ENCODE measurements around the gene NFKB1. TPM values are rescaled to one million over a fixed set of nuclear protein-coding genes. Genes with fewer than 3 reads are reported as not detected.

Gene NFKB1
- polyA plus RNA-seq, 2 of the 4 experiments (the other 2 are of a cell fraction), result 15.2 to 18.3 TPM

DNA sequence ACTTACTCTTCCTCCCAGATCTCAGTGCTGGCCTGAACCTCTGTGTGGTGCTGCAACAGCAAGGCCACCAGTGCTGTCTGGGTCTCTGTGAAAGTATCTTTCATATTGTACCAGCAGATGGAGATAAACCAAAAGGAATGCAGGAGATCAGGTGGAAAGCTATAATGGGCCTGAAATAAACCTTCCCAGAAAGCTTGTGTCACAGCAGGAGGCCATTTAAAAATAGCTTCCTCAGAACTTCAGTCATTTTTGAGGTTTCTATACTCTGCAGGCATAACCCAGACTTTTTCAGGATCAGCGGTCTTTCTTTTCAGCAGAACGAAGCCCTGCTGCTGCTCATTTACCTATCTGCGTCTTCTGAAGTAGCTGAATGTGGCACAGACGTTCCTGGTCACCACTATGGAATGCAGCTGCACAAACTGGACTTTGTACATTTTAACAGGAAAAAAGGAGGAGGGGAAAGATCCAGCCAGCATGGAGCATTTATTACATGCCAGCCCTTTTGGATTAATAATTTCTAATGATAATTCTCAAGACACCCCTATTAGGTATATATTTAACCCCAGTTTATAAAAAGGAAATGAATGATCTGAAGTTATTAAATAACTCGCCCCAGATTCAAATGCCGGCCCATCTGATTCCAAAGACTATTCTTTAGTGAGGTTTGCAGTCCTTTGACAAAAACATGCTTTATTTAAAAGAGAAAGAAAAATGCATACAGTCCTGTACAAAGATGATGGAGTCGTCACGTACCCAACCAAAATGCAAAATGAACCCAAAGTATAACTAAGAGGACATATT, 119.7 kb downstream of the NFKB1 start (continued):
- TF ChIP-seq, protein P1, sequence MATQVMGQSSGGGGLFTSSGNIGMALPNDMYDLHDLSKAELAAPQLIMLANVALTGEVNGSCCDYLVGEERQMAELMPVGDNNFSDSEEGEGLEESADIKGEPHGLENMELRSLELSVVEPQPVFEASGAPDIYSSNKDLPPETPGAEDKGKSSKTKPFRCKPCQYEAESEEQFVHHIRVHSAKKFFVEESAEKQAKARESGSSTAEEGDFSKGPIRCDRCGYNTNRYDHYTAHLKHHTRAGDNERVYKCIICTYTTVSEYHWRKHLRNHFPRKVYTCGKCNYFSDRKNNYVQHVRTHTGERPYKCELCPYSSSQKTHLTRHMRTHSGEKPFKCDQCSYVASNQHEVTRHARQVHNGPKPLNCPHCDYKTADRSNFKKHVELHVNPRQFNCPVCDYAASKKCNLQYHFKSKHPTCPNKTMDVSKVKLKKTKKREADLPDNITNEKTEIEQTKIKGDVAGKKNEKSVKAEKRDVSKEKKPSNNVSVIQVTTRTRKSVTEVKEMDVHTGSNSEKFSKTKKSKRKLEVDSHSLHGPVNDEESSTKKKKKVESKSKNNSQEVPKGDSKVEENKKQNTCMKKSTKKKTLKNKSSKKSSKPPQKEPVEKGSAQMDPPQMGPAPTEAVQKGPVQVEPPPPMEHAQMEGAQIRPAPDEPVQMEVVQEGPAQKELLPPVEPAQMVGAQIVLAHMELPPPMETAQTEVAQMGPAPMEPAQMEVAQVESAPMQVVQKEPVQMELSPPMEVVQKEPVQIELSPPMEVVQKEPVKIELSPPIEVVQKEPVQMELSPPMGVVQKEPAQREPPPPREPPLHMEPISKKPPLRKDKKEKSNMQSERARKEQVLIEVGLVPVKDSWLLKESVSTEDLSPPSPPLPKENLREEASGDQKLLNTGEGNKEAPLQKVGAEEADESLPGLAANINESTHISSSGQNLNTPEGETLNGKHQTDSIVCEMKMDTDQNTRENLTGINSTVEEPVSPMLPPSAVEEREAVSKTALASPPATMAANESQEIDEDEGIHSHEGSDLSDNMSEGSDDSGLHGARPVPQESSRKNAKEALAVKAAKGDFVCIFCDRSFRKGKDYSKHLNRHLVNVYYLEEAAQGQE (IDR thresholded peaks at IDR 0.05), result no peak
- TF ChIP-seq, protein P2, sequence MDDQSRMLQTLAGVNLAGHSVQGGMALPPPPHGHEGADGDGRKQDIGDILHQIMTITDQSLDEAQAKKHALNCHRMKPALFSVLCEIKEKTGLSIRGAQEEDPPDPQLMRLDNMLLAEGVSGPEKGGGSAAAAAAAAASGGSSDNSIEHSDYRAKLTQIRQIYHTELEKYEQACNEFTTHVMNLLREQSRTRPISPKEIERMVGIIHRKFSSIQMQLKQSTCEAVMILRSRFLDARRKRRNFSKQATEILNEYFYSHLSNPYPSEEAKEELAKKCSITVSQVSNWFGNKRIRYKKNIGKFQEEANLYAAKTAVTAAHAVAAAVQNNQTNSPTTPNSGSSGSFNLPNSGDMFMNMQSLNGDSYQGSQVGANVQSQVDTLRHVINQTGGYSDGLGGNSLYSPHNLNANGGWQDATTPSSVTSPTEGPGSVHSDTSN (IDR thresholded peaks at IDR 0.05), result no peak
- TF ChIP-seq RFX5 (IDR thresholded peaks at IDR 0.05), result no peak
- TF ChIP-seq ZC3H11A (IDR thresholded peaks at IDR 0.05), result no peak
- no peak for TF ChIP-seq CBX8 (IDR thresholded peaks at IDR 0.05)
- no peak for TF ChIP-seq FOXS1 (CRISPR knock-in tag; IDR thresholded peaks at IDR 0.05)
- TF ChIP-seq CBX2 (IDR thresholded peaks at IDR 0.05; ENCODE audit: borderline replicate concordance, low read depth), result no peak
- no peak for TF ChIP-seq HOXA7 (CRISPR knock-in tag; IDR thresholded peaks at IDR 0.05)
- TF ChIP-seq MAFK (IDR thresholded peaks at IDR 0.05; ENCODE audit: partially characterized antibody), result no peak
- TF ChIP-seq PHF8 (IDR thresholded peaks at IDR 0.05; ENCODE audit: borderline replicate concordance, low read depth), result no peak
- TF ChIP-seq RAD21 (conservative IDR thresholded peaks at IDR 0.05 in 1 of 2, IDR thresholded peaks at IDR 0.05 in 1 of 2), result peak; percentile 88 to 89
- no peak for TF ChIP-seq NR3C1 (IDR thresholded peaks at IDR 0.05)
- peak; percentile 33; the same call in 1 of the 2 replicates for TF ChIP-seq FOSL2 (IDR thresholded peaks at IDR 0.05)
- peak; percentile 66 for TF ChIP-seq FOSL2 (CRISPR knock-in tag; IDR thresholded peaks at IDR 0.05)
- TF ChIP-seq ESRRA (IDR thresholded peaks at IDR 0.05; ENCODE audit: borderline replicate concordance, low read length), result no peak
- TF ChIP-seq POLR2AphosphoS2 (conservative IDR thresholded peaks at IDR 0.05; ENCODE audit: low read length), result no peak
- no peak for TF ChIP-seq RARB (CRISPR knock-in tag; IDR thresholded peaks at IDR 0.05)
- TF ChIP-seq EHMT2 (IDR thresholded peaks at IDR 0.05; ENCODE audit: low read depth), result no peak
- TF ChIP-seq, protein P3, sequence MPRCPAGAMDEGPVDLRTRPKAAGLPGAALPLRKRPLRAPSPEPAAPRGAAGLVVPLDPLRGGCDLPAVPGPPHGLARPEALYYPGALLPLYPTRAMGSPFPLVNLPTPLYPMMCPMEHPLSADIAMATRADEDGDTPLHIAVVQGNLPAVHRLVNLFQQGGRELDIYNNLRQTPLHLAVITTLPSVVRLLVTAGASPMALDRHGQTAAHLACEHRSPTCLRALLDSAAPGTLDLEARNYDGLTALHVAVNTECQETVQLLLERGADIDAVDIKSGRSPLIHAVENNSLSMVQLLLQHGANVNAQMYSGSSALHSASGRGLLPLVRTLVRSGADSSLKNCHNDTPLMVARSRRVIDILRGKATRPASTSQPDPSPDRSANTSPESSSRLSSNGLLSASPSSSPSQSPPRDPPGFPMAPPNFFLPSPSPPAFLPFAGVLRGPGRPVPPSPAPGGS (IDR thresholded peaks at IDR 0.05), result no peak
- no peak for TF ChIP-seq NPAS2 (CRISPR knock-in tag; IDR thresholded peaks at IDR 0.05; ENCODE audit: borderline replicate concordance)
- TF ChIP-seq ZSCAN20 (CRISPR knock-in tag; IDR thresholded peaks at IDR 0.05), result no peak
- no peak for TF ChIP-seq BHLHE40 (IDR thresholded peaks at IDR 0.05; ENCODE audit: low read depth, low read length)
- TF ChIP-seq FOSB (CRISPR knock-in tag; IDR thresholded peaks at IDR 0.05), result no peak
- TF ChIP-seq MAZ (IDR thresholded peaks at IDR 0.05; ENCODE audit: borderline replicate concordance, low read depth, low read length), result no peak
- TF ChIP-seq SREBF2 (IDR thresholded peaks at IDR 0.05), result no peak
- peak; percentile 36 to 57; a peak in 2 of 5 replicates for TF ChIP-seq JUN (IDR thresholded peaks at IDR 0.05)
- TF ChIP-seq GATA3 (IDR thresholded peaks at IDR 0.05; ENCODE audit: borderline replicate concordance), result no peak
- TF ChIP-seq EP300 (IDR thresholded peaks at IDR 0.05), result no peak
- TF ChIP-seq CEBPB (IDR thresholded peaks at IDR 0.05), result no peak
- TF ChIP-seq HDAC2 (IDR thresholded peaks at IDR 0.05), result no peak
- TF ChIP-seq MYC (IDR thresholded peaks at IDR 0.05; ENCODE audit: borderline replicate concordance, low read length), result no peak
- TF ChIP-seq CHD2 (IDR thresholded peaks at IDR 0.05; ENCODE audit: low read length, partially characterized antibody), result no peak
- TF ChIP-seq, protein P4, sequence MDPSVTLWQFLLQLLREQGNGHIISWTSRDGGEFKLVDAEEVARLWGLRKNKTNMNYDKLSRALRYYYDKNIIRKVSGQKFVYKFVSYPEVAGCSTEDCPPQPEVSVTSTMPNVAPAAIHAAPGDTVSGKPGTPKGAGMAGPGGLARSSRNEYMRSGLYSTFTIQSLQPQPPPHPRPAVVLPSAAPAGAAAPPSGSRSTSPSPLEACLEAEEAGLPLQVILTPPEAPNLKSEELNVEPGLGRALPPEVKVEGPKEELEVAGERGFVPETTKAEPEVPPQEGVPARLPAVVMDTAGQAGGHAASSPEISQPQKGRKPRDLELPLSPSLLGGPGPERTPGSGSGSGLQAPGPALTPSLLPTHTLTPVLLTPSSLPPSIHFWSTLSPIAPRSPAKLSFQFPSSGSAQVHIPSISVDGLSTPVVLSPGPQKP (IDR thresholded peaks at IDR 0.05; ENCODE audit: low read depth, low read length), result no peak
- TF ChIP-seq, protein P5, sequence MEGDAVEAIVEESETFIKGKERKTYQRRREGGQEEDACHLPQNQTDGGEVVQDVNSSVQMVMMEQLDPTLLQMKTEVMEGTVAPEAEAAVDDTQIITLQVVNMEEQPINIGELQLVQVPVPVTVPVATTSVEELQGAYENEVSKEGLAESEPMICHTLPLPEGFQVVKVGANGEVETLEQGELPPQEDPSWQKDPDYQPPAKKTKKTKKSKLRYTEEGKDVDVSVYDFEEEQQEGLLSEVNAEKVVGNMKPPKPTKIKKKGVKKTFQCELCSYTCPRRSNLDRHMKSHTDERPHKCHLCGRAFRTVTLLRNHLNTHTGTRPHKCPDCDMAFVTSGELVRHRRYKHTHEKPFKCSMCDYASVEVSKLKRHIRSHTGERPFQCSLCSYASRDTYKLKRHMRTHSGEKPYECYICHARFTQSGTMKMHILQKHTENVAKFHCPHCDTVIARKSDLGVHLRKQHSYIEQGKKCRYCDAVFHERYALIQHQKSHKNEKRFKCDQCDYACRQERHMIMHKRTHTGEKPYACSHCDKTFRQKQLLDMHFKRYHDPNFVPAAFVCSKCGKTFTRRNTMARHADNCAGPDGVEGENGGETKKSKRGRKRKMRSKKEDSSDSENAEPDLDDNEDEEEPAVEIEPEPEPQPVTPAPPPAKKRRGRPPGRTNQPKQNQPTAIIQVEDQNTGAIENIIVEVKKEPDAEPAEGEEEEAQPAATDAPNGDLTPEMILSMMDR (IDR thresholded peaks at IDR 0.05), result peak; percentile 78
- TF ChIP-seq, protein P6, sequence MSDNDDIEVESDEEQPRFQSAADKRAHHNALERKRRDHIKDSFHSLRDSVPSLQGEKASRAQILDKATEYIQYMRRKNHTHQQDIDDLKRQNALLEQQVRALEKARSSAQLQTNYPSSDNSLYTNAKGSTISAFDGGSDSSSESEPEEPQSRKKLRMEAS (IDR thresholded peaks at IDR 0.05), result peak; percentile 49; the same call in 1 of the 2 replicates
- no peak for TF ChIP-seq KDM5A (IDR thresholded peaks at IDR 0.05)

Measured in A549 (cell line).